Measurements from ENCODE around the gene QSER1. TPM values are rescaled to one million over a fixed set of nuclear protein-coding genes. Genes with fewer than 3 reads are reported as not detected.
A peak's percentile ranks its signal among the peaks of the same experiment; 100 is the strongest.

Gene QSER1
- total and polyA plus RNA-seq, 8 donors = 3.0 to 25.1 (median 20.7) TPM

DNA sequence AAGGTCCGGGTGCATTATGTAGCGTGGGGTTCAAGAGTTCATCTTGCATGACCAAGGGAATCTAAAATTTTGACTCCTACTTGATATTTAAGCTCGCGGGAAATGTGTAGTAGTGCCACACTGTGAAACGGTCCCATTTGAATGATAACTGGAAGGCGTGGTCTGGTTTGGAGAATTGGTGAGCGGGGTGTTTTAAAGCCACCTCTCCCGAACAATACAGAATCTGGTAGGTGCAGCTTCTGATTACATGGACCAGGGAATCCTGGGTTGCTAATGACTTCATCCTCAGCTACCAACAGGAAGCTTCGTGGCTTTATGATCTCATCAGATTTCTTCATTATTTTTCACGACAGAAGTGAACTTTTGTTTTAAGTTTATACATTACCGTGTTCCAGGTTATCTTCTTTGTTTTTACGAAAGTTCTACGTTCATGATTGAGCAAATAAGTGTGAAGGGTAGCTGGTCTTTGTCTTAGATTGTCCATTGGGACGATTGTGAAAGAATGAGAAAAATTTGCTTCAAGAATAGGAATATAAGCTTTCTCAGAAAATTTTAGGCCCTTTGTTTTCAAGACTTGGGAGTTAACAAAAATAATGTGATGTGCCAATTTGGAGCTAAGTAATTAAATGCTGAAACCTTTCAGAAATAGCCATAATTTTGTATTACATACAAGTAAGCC lies 1.7 kb downstream of the QSER1 start:
- FAIRE-seq = peak; percentile 61
- intact Hi-C loops (cut with DNase I) = no loop called here
- Histone ChIP-seq H3K36me3 (no peaks in the 10 kb centered on the region), H3K27ac (peak overlapping the region; percentile 89 to 97 (median 94)), H3K4me1 (peaks cover 5 to 25% (median 15%) of the 10 kb centered on the region in 3 donors), H3K27me3 (no peaks in the 10 kb centered on the region), H3K4me3 (peak overlapping the region; percentile 91 to 98 (median 92)), H3K9me3 (no peaks in the 10 kb centered on the region)
- 2% methylated on average over 14 of the region's 14 CpGs for WGBS, 2 donors
- peak; percentile 66 to 80 (median 70) for ATAC-seq
- TF ChIP-seq, protein P1, sequence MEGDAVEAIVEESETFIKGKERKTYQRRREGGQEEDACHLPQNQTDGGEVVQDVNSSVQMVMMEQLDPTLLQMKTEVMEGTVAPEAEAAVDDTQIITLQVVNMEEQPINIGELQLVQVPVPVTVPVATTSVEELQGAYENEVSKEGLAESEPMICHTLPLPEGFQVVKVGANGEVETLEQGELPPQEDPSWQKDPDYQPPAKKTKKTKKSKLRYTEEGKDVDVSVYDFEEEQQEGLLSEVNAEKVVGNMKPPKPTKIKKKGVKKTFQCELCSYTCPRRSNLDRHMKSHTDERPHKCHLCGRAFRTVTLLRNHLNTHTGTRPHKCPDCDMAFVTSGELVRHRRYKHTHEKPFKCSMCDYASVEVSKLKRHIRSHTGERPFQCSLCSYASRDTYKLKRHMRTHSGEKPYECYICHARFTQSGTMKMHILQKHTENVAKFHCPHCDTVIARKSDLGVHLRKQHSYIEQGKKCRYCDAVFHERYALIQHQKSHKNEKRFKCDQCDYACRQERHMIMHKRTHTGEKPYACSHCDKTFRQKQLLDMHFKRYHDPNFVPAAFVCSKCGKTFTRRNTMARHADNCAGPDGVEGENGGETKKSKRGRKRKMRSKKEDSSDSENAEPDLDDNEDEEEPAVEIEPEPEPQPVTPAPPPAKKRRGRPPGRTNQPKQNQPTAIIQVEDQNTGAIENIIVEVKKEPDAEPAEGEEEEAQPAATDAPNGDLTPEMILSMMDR (IDR thresholded peaks at IDR 0.05) = no peak
- DNase-seq = peak in 3 of 6 donors; percentile 50 to 52 (median 51)

- TF ChIP-seq, protein P1 (IDR thresholded peaks at IDR 0.05) = no peak
- Histone ChIP-seq H3K4me1 (peaks cover 5 to 27% (median 22%) of the 10 kb centered on the region in 3 donors), H3K27me3 (no peaks in the 10 kb centered on the region), H3K4me3 (no peak overlapping the region), H3K27ac (peak overlapping the region in 2 of 4 donors; percentile 96 to 97), H3K9me3 (no peaks in the 10 kb centered on the region), H3K36me3 (no peaks in the 10 kb centered on the region)
- ATAC-seq (no peak), FAIRE-seq (peak; percentile 26), DNase-seq (no peak)
- 58 to 69% methylated on average over 3 of the region's 3 CpGs for WGBS, 2 donors
- intact Hi-C loops (cut with DNase I) = no loop called here
Observed at GRCh38 chr11:32894921-32895320, 2.3 kb downstream of the QSER1 start.

- DNase-seq = no peak
- peaks cover 5 to 27% (median 22%) of the 10 kb centered on the region in 3 donors for H3K4me1 ChIP-seq
- no peak for ATAC-seq
- H3K4me3 ChIP-seq = no peak overlapping the region
- TF ChIP-seq, protein P1 (IDR thresholded peaks at IDR 0.05) = no peak
- intact Hi-C loops (cut with DNase I) = no loop called here
- WGBS, 2 donors = 38 to 39% methylated on average over 1 of the region's 1 CpG
- no peaks in the 10 kb centered on the region for H3K36me3 ChIP-seq
- no peak for FAIRE-seq
- no peaks in the 10 kb centered on the region for H3K9me3 ChIP-seq
- H3K27me3 ChIP-seq = no peaks in the 10 kb centered on the region
- H3K27ac ChIP-seq = no peak overlapping the region
Observed at GRCh38 chr11:32895471-32895870, 2.9 kb downstream of the QSER1 start.

DNA sequence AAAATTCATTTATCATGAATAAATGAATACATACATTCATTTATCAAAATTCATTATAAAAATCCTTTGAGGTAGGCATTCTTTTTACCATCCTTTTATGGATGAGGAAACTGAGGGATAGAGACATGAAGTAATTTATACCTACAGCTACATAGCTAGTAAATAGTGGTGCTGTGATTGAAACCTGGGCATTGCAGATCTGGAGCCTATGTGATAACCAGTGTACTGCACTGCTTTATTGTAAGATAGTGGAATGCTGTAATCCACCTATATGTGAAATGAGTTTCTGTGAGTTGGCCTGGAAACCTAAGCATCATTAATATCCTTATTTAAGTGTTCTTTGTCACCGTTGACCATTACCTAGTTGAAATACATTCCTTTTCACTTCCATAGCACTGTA lies 4.5 kb downstream of the QSER1 start:
- Histone ChIP-seq H3K9me3 (no peaks in the 10 kb centered on the region), H3K27me3 (no peaks in the 10 kb centered on the region), H3K27ac (no peak overlapping the region), H3K4me1 (peaks cover 5 to 20% (median 16%) of the 10 kb centered on the region in 3 donors), H3K4me3 (no peak overlapping the region), H3K36me3 (no peaks in the 10 kb centered on the region)
- DNase-seq (no peak), ATAC-seq (no peak), FAIRE-seq (no peak)
- intact Hi-C loops (cut with DNase I) = no loop called here
- WGBS, 2 donors = 80 to 96% methylated on average over 1 of the region's 1 CpG
- TF ChIP-seq, protein P1 (IDR thresholded peaks at IDR 0.05) = no peak

- ATAC-seq = peak in 1 of 4 donors; percentile 29
- peaks cover 5 to 20% (median 16%) of the 10 kb centered on the region in 3 donors for H3K4me1 ChIP-seq
- no peaks in the 10 kb centered on the region for H3K36me3 ChIP-seq
- no peak overlapping the region for H3K4me3 ChIP-seq
- no peak for FAIRE-seq
- no peaks in the 10 kb centered on the region for H3K27me3 ChIP-seq
- DNase-seq = no peak
- TF ChIP-seq, protein P1 (IDR thresholded peaks at IDR 0.05) = no peak
- no peak overlapping the region for H3K27ac ChIP-seq
- H3K9me3 ChIP-seq = no peaks in the 10 kb centered on the region
- intact Hi-C loops (cut with DNase I) = no loop called here
Observed at GRCh38 chr11:32899438-32899837, 6.8 kb downstream of the QSER1 start.

All from pancreas (tissue), 10 donors.